GM12878 (cell line): ENCODE results near the gene ANK2.

Source experiments
- CUX1 ChIP-seq: IDR thresholded peaks from 2 replicates; pipeline ENCODE4 v1.6.1; 2012; ENCODE audit warnings: improper control_type of control experiment, low read depth, low read length; ENCODE audit not compliant: insufficient replicate concordance
- EP300 ChIP-seq, 2 experiments: fragments of 150-350 bp in 1 of 2; IDR thresholded peaks; 2 replicates each; pipeline ENCODE4 v1.6.1; 2011 to 2012; ENCODE audit warnings: low read depth in 2 of 2, low read length in 2 of 2, borderline replicate concordance in 1 of 2, improper control_type of control experiment in 1 of 2, inconsistent platforms in 1 of 2; ENCODE audit not compliant: control insufficient read depth in 1 of 2
- PRDM15 ChIP-seq: fragments of 450-650 bp; formaldehyde crosslinking; IDR thresholded peaks from 2 replicates; pipeline ENCODE4 v1.4.0; 2020; ENCODE audit warnings: mild to moderate bottlenecking, moderate library complexity
- SIN3A ChIP-seq: IDR thresholded peaks from 2 replicates; pipeline ENCODE4 v1.6.1; 2012; ENCODE audit warnings: low read depth, low read length, improper control_type of control experiment
- ZNF24 ChIP-seq: fragments of 450-650 bp; IDR thresholded peaks from 2 replicates; pipeline ENCODE4 v1.6.1; 2017; ENCODE audit warnings: antibody characterized with exemption, mild to moderate bottlenecking
- ZNF384 ChIP-seq: IDR thresholded peaks from 2 replicates; pipeline ENCODE4 v1.6.1; 2012; ENCODE audit warnings: low read depth, mild to moderate bottlenecking, low read length, improper control_type of control experiment, borderline replicate concordance
- TF ChIP-seq, protein P1 (sequence below), 3 experiments: IDR thresholded peaks in 2 of 3; conservative IDR thresholded peaks in 1 of 3; 2 replicates each; pipeline ENCODE4 v1.5.1; 2011; ENCODE audit warnings: low read depth in 3 of 3, low read length in 3 of 3, mild to moderate bottlenecking in 3 of 3, control low read depth in 2 of 3, moderate library complexity in 2 of 3, inconsistent platforms in 1 of 3, mixed read lengths in 1 of 3; ENCODE audit not compliant: control insufficient read depth in 2 of 3, insufficient read depth in 1 of 3; ENCODE audit errors: extremely low read depth in 1 of 3
- TF ChIP-seq, protein P2 (sequence below): fragments of 450-650 bp; IDR thresholded peaks from 2 replicates; pipeline ENCODE4 v1.6.1; 2016; ENCODE audit warnings: mild to moderate bottlenecking, moderate library complexity, borderline replicate concordance
- TF ChIP-seq, protein P3 (sequence below): IDR thresholded peaks from 2 replicates; pipeline ENCODE4 v1.6.1; 2012; ENCODE audit warnings: mild to moderate bottlenecking, low read depth, low read length

GRCh38 chr4:113328514-113328913 lies 279.1 kb downstream of the ANK2 start:
- TF ChIP-seq ZNF384 (no peak), PRDM15 (no peak), EP300 (IDR thresholded peaks at IDR 0.05; ENCODE audit: borderline replicate concordance in 1 of 2, control insufficient read depth in 1 of 2, low read depth in 2 of 2, low read length in 2 of 2) (no peak), SIN3A (no peak), ZNF24 (no peak), CUX1 (no peak)
- TF ChIP-seq, protein P1, sequence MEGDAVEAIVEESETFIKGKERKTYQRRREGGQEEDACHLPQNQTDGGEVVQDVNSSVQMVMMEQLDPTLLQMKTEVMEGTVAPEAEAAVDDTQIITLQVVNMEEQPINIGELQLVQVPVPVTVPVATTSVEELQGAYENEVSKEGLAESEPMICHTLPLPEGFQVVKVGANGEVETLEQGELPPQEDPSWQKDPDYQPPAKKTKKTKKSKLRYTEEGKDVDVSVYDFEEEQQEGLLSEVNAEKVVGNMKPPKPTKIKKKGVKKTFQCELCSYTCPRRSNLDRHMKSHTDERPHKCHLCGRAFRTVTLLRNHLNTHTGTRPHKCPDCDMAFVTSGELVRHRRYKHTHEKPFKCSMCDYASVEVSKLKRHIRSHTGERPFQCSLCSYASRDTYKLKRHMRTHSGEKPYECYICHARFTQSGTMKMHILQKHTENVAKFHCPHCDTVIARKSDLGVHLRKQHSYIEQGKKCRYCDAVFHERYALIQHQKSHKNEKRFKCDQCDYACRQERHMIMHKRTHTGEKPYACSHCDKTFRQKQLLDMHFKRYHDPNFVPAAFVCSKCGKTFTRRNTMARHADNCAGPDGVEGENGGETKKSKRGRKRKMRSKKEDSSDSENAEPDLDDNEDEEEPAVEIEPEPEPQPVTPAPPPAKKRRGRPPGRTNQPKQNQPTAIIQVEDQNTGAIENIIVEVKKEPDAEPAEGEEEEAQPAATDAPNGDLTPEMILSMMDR (IDR thresholded peaks at IDR 0.05 in 2 of 3, conservative IDR thresholded peaks at IDR 0.05 in 1 of 3; ENCODE audit: control insufficient read depth in 2 of 3, extremely low read depth in 1 of 3, insufficient read depth in 1 of 3, low read depth in 3 of 3, low read length in 3 of 3): peak; percentile 30 to 55 (median 44); a peak in 4 of 6 replicates
- TF ChIP-seq, protein P2, sequence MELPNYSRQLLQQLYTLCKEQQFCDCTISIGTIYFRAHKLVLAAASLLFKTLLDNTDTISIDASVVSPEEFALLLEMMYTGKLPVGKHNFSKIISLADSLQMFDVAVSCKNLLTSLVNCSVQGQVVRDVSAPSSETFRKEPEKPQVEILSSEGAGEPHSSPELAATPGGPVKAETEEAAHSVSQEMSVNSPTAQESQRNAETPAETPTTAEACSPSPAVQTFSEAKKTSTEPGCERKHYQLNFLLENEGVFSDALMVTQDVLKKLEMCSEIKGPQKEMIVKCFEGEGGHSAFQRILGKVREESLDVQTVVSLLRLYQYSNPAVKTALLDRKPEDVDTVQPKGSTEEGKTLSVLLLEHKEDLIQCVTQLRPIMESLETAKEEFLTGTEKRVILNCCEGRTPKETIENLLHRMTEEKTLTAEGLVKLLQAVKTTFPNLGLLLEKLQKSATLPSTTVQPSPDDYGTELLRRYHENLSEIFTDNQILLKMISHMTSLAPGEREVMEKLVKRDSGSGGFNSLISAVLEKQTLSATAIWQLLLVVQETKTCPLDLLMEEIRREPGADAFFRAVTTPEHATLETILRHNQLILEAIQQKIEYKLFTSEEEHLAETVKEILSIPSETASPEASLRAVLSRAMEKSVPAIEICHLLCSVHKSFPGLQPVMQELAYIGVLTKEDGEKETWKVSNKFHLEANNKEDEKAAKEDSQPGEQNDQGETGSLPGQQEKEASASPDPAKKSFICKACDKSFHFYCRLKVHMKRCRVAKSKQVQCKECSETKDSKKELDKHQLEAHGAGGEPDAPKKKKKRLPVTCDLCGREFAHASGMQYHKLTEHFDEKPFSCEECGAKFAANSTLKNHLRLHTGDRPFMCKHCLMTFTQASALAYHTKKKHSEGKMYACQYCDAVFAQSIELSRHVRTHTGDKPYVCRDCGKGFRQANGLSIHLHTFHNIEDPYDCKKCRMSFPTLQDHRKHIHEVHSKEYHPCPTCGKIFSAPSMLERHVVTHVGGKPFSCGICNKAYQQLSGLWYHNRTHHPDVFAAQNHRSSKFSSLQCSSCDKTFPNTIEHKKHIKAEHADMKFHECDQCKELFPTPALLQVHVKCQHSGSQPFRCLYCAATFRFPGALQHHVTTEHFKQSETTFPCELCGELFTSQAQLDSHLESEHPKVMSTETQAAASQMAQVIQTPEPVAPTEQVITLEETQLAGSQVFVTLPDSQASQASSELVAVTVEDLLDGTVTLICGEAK: no peak
- TF ChIP-seq, protein P3, sequence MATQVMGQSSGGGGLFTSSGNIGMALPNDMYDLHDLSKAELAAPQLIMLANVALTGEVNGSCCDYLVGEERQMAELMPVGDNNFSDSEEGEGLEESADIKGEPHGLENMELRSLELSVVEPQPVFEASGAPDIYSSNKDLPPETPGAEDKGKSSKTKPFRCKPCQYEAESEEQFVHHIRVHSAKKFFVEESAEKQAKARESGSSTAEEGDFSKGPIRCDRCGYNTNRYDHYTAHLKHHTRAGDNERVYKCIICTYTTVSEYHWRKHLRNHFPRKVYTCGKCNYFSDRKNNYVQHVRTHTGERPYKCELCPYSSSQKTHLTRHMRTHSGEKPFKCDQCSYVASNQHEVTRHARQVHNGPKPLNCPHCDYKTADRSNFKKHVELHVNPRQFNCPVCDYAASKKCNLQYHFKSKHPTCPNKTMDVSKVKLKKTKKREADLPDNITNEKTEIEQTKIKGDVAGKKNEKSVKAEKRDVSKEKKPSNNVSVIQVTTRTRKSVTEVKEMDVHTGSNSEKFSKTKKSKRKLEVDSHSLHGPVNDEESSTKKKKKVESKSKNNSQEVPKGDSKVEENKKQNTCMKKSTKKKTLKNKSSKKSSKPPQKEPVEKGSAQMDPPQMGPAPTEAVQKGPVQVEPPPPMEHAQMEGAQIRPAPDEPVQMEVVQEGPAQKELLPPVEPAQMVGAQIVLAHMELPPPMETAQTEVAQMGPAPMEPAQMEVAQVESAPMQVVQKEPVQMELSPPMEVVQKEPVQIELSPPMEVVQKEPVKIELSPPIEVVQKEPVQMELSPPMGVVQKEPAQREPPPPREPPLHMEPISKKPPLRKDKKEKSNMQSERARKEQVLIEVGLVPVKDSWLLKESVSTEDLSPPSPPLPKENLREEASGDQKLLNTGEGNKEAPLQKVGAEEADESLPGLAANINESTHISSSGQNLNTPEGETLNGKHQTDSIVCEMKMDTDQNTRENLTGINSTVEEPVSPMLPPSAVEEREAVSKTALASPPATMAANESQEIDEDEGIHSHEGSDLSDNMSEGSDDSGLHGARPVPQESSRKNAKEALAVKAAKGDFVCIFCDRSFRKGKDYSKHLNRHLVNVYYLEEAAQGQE: no peak
